ENCODE measurements around the gene SPATA17.

The SPATA17 gene

DNA sequence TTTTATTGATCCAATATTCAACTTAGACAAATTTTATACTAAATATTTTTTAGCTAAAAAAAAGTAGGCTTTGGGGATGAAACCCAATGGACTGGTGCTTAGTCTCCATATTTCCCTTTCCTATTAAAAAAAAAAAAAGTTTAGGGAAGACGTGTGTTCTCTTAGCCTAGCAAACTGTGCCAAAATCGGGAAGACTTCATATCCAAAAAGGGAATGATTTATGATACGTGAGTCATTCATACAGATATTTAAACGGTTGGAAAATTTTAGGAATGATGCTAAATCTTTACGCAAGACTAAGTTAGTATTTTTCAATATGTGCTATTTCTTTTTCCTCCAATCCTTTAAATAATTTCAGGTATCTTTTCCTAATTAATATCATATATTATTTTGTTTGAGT lies 50.7 kb downstream of the SPATA17 start:
- DNase-seq = no peak

DNA sequence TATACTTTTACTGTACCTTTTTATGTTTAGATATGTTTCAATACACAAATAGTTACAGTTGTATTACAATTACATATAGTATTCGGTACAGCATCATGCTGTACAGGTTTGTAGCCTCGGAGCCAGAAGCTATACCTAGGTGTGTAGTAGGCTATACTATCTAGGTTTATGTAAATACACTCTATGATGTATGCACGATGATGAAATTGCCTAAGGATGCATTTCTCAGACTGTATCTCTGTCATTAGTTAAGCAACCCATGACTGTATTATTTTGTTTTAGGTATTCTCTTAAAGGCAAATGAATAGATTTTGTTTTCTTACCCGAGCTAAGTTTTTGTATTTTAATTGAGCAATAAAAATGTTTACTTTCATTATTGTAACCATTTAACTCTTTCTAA lies 56.4 kb downstream of the SPATA17 start:
- no peak for DNase-seq

GRCh38 chr1:217696140-217696539 lies 65.0 kb downstream of the SPATA17 start:
- peak in 1 of 2 experiments; percentile 44 for DNase-seq

DNA sequence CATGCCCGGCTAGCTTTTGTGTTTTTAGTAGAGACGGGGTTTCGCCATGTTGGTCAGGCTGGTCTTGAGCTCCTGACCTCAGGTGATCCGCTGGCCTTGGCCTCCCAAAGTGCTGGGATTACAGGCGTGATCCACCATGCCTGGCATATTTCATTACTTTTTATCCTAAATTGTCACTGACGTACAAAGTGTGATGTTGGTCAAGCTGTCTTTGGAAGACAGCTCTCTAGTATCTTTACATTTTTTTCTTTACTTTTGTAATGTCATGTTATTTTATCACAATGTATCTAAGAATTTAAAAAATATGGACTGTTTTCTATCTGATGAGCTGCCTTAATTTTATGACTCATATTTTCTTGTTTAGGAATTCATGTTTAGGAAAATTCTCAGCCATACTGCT lies 72.2 kb downstream of the SPATA17 start:
- DNase-seq = no peak

DNA sequence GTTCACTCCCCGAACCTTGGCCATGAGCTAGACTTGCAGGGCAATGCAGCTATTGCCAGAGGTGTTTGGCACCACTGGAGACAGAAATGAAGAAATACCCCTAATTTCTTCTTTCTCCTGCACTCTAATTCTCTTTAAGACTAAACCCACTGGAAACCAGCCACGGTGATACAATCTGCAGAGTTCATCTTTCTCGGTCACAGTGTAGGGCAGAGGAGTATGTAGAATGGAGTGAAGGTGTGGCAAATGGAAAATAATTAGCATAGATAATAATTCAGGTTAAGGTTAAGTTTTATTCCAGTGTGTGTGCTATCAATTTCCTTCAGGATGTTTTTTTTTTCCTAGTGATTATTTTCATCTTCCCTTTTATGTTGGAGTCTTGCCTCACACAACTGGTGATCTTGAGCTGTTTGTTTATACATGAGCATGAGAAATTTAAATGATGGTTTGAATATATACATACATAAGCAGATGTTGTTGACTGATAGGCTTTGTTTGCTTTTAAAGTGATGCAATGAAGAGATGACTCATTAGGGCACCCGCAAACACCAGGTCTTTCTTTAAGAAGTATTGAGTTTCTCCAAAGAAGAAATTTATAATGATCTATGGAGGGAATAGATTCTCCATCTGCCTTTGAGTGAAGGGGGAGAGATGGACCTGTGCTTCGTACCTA lies 81.9 kb downstream of the SPATA17 start:
- no peak for DNase-seq

GRCh38 chr1:217715681-217716080 lies 84.5 kb downstream of the SPATA17 start:
- DNase-seq = no peak

- no peak for DNase-seq
Measured at GRCh38 chr1:217717959-217718358, 86.8 kb downstream of the SPATA17 start.

GRCh38 chr1:217718873-217719272 lies 87.7 kb downstream of the SPATA17 start:
- no peak for DNase-seq

DNA sequence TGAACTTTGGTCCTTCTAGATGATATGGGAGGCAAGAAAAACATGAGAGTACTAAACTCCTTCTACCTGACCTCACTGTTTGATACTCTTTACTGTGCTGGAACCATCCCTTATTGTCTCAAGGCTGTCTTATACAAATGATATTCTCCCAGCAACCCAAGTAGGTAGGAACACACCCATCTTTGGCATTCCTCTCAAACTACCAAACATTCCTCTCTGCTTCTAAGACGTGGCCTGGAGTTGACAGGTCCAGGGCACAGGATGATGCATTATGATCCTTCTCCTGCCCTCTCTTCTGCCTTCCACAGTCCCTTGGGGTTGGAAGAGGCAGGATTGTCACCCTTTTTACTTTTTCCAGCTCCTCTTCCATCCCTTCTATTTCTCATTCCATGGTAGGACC lies 90.5 kb downstream of the SPATA17 start:
- DNase-seq = no peak

GRCh38 chr1:217734973-217735372 lies 103.8 kb downstream of the SPATA17 start:
- no peak for DNase-seq

DNA sequence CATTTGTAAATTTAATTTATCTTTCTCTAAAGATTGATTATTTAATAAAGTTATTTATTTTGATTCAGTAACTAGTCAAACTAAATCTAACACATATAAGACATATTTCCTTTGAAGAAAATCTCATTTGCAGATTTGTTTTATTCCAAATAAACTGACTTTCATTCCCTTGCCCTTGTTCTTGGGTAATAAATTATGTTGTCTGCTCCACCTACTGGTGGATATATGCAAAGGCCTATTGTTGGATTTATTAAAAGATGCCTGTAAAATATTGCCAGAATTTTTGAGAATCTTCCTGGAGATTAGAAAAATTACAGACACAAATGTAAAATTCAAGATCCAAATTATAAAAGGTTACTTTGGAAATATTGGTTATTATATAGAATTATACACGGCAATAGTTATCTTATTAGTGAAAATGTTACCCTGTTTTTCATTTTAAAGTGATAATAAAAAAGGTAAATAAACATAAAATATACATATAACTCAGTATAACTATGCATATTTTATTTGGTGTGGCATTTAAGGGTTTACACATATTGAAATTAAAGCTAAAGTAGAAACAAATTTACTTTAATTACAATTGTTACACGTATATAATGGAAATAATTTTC lies 116.1 kb downstream of the SPATA17 start:
- peak; percentile 41 to 63 for DNase-seq

DNA sequence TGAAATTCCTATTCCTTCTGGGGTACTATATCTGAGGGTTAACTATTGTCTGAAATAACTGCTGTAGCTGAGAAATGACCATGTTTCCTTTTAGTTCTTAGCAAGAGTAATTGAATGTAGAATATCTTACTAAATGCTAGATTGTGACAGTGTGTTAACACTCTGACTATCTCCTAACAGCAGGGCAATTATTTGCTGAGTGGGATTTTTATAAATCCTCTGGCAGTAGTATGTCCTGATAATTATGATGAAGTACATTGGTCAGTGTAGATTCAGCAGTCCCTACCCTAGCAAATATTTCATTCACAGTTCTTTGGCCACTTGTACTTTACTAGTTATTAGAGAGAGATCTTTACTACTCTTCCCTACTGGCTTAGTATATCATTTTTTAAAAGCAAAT lies 138.6 kb downstream of the SPATA17 start:
- DNase-seq = no peak

DNA sequence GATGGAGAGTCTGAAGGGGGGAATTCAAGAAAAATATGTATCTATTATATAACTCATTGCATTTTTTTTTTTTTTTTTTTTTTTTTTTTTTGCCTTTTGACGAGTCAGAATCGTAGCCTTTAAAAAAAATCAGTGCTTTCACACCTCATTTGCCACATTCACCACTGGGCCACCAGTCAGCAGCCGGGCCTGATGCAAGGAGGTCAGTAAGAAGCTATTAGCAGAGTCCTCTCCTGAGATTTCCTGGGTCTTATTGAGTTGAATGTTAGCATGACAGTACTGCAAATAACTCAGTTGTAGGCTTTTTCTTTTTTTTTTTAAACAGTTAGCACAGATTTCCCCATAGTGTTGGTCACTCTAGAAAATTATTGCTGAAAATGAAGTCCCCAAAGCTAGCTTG lies 139.8 kb downstream of the SPATA17 start:
- DNase-seq = no peak

DNA sequence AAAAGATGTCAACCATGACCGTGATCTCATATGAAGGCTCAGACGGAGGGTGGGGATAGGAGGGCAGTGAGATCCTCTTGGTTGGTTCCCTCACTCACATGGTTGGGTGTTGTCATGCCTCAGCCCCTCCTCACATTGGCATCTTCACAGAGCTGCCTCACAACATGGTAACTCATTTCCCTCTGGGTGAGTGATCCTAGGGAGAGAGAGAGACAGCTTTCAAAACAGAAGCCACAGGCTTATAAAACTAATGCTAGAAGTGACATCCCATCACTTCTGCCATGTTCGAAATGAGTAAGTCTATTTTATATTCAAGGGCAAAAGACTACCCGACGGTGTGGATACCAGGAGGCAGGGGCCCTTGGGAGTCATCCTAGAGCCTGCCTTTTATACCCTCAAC lies 145.5 kb downstream of the SPATA17 start:
- no peak for DNase-seq

GRCh38 chr1:217781056-217781455 lies 149.9 kb downstream of the SPATA17 start:
- peak in 1 of 2 experiments; percentile 31 for DNase-seq

- no peak for DNase-seq
Measured at GRCh38 chr1:217791091-217791490, 159.9 kb downstream of the SPATA17 start.

DNA sequence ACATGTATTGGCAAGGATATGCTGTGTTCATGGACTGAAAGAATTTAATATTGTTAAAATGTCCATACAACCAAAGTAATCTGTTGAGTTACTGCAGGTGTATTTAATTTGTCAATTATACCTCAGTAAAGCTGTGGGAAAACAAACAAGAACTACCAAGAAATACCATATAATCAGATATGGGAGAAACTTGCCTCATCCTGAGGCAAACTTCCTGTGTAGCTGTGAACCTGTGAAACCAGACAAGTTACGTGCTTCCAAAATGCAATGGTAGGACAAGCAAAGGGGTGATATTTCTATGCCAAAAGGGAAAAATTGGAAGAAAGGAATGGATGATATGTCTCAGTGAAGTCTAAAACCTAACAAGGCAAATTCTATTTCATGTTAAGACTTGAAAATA lies 174.6 kb downstream of the SPATA17 start:
- no peak for DNase-seq

DNA sequence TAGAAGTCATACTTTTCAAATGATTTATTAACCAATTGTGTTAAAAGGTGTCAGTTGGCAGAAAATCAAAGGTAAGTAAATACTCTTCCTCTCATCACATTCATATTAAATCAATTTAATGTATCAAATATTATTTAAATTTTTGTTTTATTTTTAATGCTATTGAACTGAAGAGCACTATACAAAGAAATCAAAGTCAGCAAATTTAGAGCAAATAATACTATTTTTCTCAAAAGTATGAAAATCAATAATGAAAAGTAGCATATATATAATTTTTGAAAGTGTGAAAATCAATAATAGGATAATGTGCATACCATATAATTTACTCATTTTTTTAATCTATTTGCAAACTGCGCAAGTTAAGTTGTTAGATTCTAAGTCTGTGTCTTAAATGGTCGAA lies 181.0 kb downstream of the SPATA17 start:
- DNase-seq = no peak

DNA sequence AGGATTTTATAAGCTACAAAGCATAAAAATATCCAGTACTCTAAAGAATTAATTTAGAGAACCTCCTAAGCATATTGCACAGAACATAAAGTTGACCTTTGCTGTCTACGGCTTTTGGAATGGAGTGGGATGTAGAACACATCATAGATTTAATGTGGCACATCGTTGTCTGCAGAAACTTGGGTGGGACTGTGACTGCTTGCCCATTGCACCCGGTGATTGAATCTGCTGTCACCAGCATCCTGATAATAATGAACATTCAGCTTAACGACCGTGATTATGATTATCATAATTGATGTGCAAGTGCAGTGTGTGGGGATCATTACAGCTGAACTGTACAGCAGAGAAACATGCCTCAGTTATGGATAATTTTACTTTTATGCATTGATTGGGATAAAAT lies 181.9 kb downstream of the SPATA17 start:
- DNase-seq = no peak

DNA sequence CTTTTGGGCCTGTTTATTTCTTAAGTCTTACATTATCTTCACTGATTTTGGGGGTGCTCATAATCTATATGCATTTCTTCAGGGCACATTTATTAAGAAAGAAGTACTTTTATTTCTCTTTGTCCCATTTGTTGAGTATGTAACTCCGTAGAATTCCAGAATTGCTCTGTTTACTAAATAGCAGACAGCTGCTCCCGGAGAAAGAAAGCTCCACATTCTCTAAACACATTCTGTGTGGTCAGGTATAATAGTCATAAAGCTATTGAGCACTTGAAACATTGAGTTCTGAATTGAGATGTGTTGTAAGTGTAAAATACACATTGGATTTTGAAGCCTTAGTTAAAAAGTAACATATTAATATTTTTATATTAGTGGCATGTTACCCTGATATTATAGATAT lies 206.5 kb downstream of the SPATA17 start:
- DNase-seq = no peak

- no peak for DNase-seq
Measured at GRCh38 chr1:217839161-217839560, 208.0 kb downstream of the SPATA17 start.

GRCh38 chr1:217846733-217847132 lies 215.6 kb downstream of the SPATA17 start:
- no peak for DNase-seq

DNA sequence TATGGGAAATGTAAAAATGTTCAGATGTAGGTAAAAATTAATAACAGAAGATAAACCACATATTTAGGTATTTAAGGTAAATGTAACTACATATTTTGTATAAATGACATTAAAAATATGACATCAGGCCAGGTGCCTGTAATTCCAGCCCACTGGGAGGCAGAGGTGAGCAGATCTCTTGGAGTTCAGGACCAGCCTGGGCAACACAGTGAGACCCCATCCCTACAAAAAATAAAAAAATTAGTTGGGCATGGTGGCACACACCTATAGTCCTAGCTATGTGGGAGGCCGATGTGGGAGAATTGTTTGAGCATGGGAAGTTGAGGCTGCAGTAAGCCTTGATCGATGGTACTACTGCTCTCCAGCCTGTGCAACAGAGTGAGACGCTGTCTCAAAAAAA lies 216.5 kb downstream of the SPATA17 start:
- no peak for DNase-seq

DNA sequence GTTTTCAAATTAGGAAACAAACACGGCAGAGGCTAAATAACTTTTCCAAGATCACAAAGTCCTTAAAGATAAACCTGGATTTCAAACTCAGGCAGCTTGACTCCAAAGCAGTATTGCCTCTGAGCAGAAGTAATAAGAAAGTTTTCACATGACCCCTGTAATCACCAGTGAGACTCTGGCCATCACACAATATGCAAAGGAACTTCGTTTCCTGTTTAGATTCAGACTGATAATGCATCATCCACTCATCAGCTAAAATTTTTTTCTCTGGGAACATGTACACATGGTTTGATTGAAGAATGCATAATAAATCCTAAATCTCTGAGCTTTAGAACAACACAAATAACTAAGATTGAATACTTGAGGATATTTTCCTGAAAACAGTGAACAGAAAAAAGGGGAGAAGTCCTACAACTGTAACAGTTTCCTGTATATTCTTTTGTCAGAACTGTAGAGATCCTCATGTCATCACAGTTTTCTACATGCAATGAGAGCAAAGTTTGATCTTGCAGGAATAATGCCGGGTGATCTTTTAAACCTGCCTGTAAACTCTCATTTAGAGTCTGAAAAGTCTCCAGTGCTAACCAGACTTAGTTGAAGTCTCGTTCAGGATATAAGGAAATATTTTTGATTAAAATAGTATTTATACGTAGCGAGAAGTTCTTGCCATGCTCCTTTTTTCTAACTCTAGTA lies 225.3 kb downstream of the SPATA17 start:
- no peak for DNase-seq

Data from NCI-H2081 (cell line).